ENCODE results near the gene HS6ST1. TPM values are rescaled to one million over a fixed set of nuclear protein-coding genes. Genes with fewer than 3 reads are reported as not detected.

HS6ST1 gene
- polyA plus RNA-seq, 1 experiment = 12.9 TPM

DNA sequence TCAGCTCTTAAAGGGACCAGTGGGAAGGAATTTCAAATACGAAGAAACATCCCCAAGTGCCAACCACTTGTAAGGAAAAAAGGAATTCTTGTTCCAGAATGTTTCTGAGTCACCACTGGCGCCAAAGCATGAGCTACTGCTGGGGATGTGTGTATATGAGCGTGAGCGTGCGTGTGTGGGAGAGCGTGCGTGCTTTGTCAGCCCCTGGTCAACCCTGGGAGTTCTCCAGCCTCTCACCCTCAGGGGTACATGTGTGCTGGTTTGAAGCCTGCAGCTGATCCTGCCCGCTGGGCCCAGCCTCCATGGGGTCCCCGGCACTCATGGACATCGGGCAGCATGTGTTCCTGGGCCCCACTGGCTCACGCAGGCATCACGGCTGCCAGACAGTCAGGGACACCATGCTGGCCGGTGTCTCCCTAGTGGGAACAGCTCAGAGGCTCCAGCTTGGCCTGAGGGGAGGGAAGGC lies 17.1 kb downstream of the HS6ST1 start:
- TF ChIP-seq, protein P1, sequence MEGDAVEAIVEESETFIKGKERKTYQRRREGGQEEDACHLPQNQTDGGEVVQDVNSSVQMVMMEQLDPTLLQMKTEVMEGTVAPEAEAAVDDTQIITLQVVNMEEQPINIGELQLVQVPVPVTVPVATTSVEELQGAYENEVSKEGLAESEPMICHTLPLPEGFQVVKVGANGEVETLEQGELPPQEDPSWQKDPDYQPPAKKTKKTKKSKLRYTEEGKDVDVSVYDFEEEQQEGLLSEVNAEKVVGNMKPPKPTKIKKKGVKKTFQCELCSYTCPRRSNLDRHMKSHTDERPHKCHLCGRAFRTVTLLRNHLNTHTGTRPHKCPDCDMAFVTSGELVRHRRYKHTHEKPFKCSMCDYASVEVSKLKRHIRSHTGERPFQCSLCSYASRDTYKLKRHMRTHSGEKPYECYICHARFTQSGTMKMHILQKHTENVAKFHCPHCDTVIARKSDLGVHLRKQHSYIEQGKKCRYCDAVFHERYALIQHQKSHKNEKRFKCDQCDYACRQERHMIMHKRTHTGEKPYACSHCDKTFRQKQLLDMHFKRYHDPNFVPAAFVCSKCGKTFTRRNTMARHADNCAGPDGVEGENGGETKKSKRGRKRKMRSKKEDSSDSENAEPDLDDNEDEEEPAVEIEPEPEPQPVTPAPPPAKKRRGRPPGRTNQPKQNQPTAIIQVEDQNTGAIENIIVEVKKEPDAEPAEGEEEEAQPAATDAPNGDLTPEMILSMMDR (IDR thresholded peaks at IDR 0.05; ENCODE audit: insufficient read depth, low read depth, low read length) = no peak
- POLR2A ChIA-PET = interaction anchor here (0.5 kb wide), 1 partner anchor 21 kb away, joined by 4 read pairs; no protein-coding TSS in a partner anchor

DNA sequence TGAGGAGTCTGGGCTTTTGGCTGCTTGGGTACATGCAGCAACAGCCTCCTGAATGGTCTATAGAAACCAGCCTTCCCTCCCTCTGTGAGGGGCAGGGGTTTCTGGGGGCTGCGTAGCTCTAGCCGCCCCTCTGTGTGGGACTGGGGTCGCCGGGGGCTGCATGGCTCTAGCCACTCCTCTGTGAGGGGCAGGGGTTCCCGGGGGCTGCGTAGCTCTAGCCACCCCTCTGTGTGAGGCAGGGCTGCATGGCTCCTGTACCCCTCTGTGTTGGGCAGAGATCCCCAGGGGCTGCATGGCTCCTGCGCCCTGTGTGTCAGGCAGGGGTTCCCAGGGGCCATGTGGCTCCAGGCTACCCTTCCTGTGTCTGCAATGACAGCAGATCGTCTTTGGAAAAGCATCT lies 17.6 kb downstream of the HS6ST1 start:
- no peaks in the 10 kb centered on the region for H3K27me3 ChIP-seq (ENCODE audit: control insufficient read depth, insufficient read depth, low read length)
- CTCF ChIA-PET = interaction anchor here (0.7 to 1.8 kb wide), 5 partner anchors 11 to 122 kb away, joined by 3 to 9 read pairs (median 3); no protein-coding TSS in a partner anchor
- DNase-seq (ENCODE audit: low read depth) = no peak
- no peak overlapping the region for H3K4me3 ChIP-seq (ENCODE audit: low read depth, low read length)
- POLR2A ChIA-PET = no interaction called here
- no peaks in the 10 kb centered on the region for H3K36me3 ChIP-seq (ENCODE audit: control insufficient read depth, insufficient read depth, low read length)
- TF ChIP-seq, protein P1 (IDR thresholded peaks at IDR 0.05; ENCODE audit: insufficient read depth, low read depth, low read length) = no peak

More for the DNA sequence above, 17.1 kb downstream of the HS6ST1 start:
- Histone ChIP-seq H3K27me3 (ENCODE audit: control insufficient read depth, insufficient read depth, low read length) (no peaks in the 10 kb centered on the region), H3K4me3 (ENCODE audit: low read depth, low read length) (no peak overlapping the region), H3K36me3 (ENCODE audit: control insufficient read depth, insufficient read depth, low read length) (no peaks in the 10 kb centered on the region)
- DNase-seq (ENCODE audit: low read depth) = peak; percentile 96
- CTCF ChIA-PET = interaction anchor here (0.7 to 1.8 kb wide), 5 partner anchors 12 to 122 kb away, joined by 3 to 9 read pairs (median 3); no protein-coding TSS in a partner anchor

DNA sequence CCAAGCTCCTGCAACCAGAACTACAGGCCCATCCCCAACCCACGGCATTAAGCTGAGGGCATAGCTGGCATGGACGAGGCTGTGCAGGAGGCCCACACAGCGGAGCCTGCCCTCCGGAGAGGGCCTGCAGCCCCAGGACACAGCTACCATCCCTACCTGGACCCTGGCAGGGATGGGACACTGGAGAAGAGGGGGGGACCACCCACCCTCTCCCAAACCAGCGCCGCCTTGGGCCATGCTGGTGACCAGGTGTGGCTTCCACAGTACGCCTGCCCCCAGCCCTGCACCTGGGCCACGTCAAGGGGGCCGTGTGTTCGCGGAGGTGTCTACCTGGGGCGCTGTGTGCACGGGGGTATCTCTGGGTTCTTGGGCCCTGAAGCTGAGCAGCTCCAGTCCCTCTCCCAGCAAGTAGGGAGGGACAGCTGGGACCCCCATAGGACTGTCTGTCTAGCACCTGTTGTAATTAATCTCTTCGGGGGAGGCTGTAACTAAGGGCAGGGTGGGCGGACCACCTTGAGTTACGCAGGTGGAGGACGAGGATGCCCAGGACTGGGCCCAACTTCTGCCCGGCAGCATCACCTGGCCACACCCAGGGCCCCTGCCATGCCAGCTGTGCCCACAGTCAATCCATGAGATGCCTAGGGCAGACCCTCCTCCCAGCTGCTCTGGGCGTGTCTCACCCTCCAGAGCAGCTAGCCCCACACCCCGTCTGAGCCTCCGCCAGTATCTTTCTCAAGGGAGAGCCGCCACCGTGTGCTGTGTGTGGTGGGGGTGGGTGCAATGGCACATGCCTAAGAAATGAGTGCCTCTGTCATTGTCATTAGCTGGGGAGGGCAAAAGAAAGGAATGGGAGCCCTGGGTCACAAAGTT lies 18.3 kb downstream of the HS6ST1 start:
- H3K4me3 ChIP-seq (ENCODE audit: low read depth, low read length) = no peak overlapping the region
- TF ChIP-seq, protein P1 (IDR thresholded peaks at IDR 0.05; ENCODE audit: insufficient read depth, low read depth, low read length) = no peak
- H3K36me3 ChIP-seq (ENCODE audit: control insufficient read depth, insufficient read depth, low read length) = no peaks in the 10 kb centered on the region
- no peak for DNase-seq (ENCODE audit: low read depth)
- POLR2A ChIA-PET = no interaction called here
- CTCF ChIA-PET = interaction anchor here (0.6 to 1.8 kb wide), 2 partner anchors 121 to 286 kb away, joined by 3 to 9 read pairs; no protein-coding TSS in a partner anchor
- no peaks in the 10 kb centered on the region for H3K27me3 ChIP-seq (ENCODE audit: control insufficient read depth, insufficient read depth, low read length)

DNA sequence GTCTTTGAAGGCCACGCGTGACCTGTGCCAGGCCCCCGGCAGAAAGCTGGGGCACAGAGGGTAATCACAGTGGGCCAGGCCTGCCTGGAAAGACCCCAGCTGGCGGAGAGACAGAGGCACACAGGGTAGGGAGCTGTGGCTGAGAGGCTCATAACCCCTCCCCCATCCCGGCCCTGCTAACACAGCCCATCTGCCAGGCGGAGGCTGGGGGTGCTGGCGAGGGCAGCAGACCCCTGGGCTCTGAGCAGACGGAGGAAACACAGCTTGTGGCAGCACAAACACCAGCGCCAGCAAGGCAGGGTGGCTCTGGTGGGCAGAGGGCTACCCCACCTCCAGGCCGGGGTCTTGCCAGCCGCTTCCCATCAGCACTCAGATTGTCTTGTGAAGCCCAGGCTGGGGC lies 19.0 kb downstream of the HS6ST1 start:
- no peaks in the 10 kb centered on the region for H3K27me3 ChIP-seq (ENCODE audit: control insufficient read depth, insufficient read depth, low read length)
- H3K4me3 ChIP-seq (ENCODE audit: low read depth, low read length) = no peak overlapping the region
- POLR2A ChIA-PET = no interaction called here
- TF ChIP-seq, protein P1 (IDR thresholded peaks at IDR 0.05; ENCODE audit: insufficient read depth, low read depth, low read length) = no peak
- CTCF ChIA-PET = interaction anchor here (0.6 kb wide), 1 partner anchor 286 kb away, joined by 3 read pairs; no protein-coding TSS in a partner anchor
- no peaks in the 10 kb centered on the region for H3K36me3 ChIP-seq (ENCODE audit: control insufficient read depth, insufficient read depth, low read length)
- no peak for DNase-seq (ENCODE audit: low read depth)

DNA sequence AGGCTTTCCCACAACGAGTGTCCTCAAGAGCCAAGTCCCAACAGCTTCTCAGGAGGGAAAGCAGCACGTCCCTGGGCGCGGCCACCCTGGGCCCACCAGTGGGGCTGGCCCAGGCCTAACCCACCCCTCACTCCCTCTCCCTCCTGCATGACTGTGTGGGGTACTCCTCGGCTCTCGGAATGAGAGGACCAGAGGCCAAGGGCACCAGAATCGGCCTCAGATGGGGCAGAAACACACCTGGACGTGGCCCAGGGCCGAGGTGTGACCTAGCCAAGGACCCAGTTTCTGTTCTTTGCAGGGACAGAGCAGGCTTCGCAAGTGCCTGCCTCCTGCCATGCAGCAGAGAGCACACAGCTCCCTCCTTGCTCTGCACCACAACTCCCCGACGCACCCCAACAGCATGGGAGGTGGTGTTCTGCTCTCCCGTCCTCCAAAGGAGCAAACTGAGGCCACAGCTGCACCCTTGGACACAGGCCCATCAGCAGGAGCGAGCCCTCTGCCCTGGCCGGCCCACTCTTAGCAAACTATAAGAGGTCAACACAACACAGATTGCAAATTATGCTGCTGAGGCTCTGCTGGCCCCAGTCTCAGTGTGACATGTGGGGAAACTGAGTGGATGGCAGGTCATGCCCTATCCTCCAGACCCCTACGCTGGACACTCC lies 19.7 kb downstream of the HS6ST1 start:
- ChIA-PET POLR2A (no interaction called here), CTCF (no interaction called here)
- H3K27me3 ChIP-seq (ENCODE audit: control insufficient read depth, insufficient read depth, low read length) = no peaks in the 10 kb centered on the region
- H3K36me3 ChIP-seq (ENCODE audit: control insufficient read depth, insufficient read depth, low read length) = no peaks in the 10 kb centered on the region
- no peak overlapping the region for H3K4me3 ChIP-seq (ENCODE audit: low read depth, low read length)
- no peak for DNase-seq (ENCODE audit: low read depth)
- TF ChIP-seq, protein P1 (IDR thresholded peaks at IDR 0.05; ENCODE audit: insufficient read depth, low read depth, low read length) = no peak

Measured in BJ (cell line).